ENCODE results near the gene PLEKHG4B. TPM values are rescaled to one million over a fixed set of nuclear protein-coding genes. Genes with fewer than 3 reads are reported as not detected.
"Not testable (repeated sequence)": the region's sequence is repeated elsewhere in the genome, so short reads cannot be mapped to it uniquely, and the experiment has no call there.

PLEKHG4B gene
- total RNA-seq, 1 experiment from 2014 or later: 0.34 TPM

- H3K36me3 ChIP-seq: peaks cover 24% of the 10 kb centered on the region
- H3K4me3 ChIP-seq; DNase-seq (ENCODE audit: low read depth in 1 of 2, low spot score in 2 of 2); H3K9me3 ChIP-seq (replicated peaks); H3K27ac ChIP-seq; H3K27me3 ChIP-seq (replicated peaks); H3K4me1 ChIP-seq (replicated peaks): not testable (repeated sequence)
Observed at GRCh38 chr5:235527-235926, 143.6 kb downstream of the PLEKHG4B start.

DNA sequence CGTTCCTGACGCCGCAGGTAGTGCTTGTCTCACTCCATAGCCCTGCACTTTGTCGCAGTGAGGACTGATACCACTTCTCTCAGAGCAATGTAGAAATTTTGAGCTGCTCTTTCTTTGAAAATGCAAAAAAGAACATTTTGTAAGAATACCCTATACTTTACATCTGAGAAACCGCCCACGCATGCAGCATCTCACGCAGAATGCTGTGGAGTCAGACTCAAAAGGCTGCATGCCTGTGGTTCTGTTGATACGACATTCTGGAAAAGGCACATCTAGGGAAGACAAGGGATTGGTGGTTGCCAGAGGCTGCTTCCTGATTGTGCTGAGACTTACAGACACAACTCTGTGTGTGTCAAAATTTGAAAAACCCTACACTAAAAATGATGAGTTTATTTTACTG lies 146.0 kb downstream of the PLEKHG4B start:
- not testable (repeated sequence) for H3K4me3 ChIP-seq; DNase-seq (ENCODE audit: low read depth in 1 of 2, low spot score in 2 of 2); H3K9me3 ChIP-seq (replicated peaks); H3K4me1 ChIP-seq (replicated peaks); H3K27ac ChIP-seq; H3K27me3 ChIP-seq (replicated peaks)
- H3K36me3 ChIP-seq: peaks cover 44% of the 10 kb centered on the region

Other genes starting within 250 kb of the PLEKHG4B start
- gene LRRC14B, start 99.3 kb downstream of the PLEKHG4B start, total RNA-seq (2014; rRNA removed; shearing (Covaris generic)): not detected in 2 replicates
- 3.6 and 4.0 TPM in 2 replicates for gene CCDC127, start 126.0 kb downstream of the PLEKHG4B start, total RNA-seq (2014; rRNA removed; shearing (Covaris generic))
- gene SDHA, start 126.2 kb downstream of the PLEKHG4B start, total RNA-seq (2014; rRNA removed; shearing (Covaris generic)): 57.1 and 63.5 TPM in 2 replicates
- gene PDCD6, start 179.5 kb downstream of the PLEKHG4B start, total RNA-seq (2014; rRNA removed; shearing (Covaris generic)): 64.4 and 102 TPM in 2 replicates
- gene AHRR, start 229.5 kb downstream of the PLEKHG4B start, total RNA-seq (2014; rRNA removed; shearing (Covaris generic)): 17.8 and 22.6 TPM in 2 replicates